ENCODE measurements around the gene OSR1.

- no peak for TF ChIP-seq POLR2AphosphoS5 (IDR thresholded peaks at IDR 0.05; ENCODE audit: insufficient read depth in 1 of 2, low read depth in 1 of 2)
- no peak for TF ChIP-seq CTCF (IDR thresholded peaks at IDR 0.05)
- no peak for TF ChIP-seq POLR2A (IDR thresholded peaks at IDR 0.05)
Observed at GRCh38 chr2:19365126-19365525, 6.7 kb upstream of the OSR1 start.
